ENCODE measurements around the gene CCT3.

DNA sequence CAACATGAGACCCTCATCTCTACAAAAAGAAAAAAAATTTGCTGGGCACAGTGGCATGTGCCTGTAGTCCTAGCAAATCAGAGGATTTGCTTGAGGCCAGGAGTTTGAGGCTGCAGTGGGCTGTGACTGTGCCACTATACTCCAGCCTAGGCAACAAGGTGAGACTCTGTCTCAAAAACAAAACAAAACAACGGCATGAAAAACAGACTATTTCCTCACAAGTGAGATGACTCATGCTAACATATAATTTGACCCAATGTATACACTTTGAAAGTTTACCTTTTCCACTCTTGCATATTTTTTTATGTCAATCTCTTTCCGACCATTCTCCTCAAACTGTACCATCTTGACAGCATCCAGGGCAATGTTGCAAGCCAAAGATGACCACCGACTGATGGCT is 17.5 kb downstream of the CCT3 start:
- no peak for TF ChIP-seq POLR2A (IDR thresholded peaks at IDR 0.05)
- TF ChIP-seq, protein P1, sequence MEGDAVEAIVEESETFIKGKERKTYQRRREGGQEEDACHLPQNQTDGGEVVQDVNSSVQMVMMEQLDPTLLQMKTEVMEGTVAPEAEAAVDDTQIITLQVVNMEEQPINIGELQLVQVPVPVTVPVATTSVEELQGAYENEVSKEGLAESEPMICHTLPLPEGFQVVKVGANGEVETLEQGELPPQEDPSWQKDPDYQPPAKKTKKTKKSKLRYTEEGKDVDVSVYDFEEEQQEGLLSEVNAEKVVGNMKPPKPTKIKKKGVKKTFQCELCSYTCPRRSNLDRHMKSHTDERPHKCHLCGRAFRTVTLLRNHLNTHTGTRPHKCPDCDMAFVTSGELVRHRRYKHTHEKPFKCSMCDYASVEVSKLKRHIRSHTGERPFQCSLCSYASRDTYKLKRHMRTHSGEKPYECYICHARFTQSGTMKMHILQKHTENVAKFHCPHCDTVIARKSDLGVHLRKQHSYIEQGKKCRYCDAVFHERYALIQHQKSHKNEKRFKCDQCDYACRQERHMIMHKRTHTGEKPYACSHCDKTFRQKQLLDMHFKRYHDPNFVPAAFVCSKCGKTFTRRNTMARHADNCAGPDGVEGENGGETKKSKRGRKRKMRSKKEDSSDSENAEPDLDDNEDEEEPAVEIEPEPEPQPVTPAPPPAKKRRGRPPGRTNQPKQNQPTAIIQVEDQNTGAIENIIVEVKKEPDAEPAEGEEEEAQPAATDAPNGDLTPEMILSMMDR (IDR thresholded peaks at IDR 0.05 in 8 of 11, conservative IDR thresholded peaks at IDR 0.05 in 3 of 11) = no peak
